ENCODE measurements around the gene CD22. TPM values are rescaled to one million over a fixed set of nuclear protein-coding genes. Genes with fewer than 3 reads are reported as not detected.

CD22 gene
- total and polyA plus RNA-seq, 2 of the 8 experiments (the other 6 are each of a cell fraction or from before 2014, with no cell fraction given), result 0.06 to 0.60 TPM

DNA sequence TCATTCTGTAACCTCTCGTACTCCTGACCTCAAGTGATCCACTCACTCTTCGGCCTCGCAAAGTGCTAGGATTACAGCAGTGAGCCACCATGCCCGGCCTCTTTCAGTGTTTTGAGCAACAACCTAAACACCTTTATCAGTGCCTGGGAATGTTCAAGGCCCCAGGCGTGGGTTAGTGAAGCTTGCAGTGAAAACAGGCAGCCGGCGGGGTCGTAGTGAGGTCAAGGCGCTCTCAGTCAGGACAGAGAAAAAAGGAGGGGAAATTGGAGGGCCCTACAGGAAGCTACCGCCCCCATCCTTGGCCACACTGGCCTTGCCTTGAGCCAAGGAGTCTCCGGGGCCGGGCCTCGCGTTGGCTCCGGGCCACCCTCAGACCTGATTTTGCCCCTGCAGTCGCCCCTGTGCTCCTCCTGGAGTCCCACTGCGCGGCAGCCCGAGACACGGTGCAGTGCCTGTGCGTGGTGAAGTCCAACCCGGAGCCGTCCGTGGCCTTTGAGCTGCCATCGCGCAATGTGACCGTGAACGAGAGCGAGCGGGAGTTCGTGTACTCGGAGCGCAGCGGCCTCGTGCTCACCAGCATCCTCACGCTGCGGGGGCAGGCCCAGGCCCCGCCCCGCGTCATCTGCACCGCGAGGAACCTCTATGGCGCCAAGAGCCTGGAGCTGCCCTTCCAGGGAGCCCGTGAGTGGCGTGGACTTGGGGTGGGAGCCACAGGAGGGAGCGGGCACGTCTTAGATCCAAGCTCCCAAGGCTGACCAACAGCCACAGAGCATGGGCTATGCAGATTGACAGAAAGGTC is 19.3 kb upstream of the CD22 start (continued):
- TF ChIP-seq, protein P1, sequence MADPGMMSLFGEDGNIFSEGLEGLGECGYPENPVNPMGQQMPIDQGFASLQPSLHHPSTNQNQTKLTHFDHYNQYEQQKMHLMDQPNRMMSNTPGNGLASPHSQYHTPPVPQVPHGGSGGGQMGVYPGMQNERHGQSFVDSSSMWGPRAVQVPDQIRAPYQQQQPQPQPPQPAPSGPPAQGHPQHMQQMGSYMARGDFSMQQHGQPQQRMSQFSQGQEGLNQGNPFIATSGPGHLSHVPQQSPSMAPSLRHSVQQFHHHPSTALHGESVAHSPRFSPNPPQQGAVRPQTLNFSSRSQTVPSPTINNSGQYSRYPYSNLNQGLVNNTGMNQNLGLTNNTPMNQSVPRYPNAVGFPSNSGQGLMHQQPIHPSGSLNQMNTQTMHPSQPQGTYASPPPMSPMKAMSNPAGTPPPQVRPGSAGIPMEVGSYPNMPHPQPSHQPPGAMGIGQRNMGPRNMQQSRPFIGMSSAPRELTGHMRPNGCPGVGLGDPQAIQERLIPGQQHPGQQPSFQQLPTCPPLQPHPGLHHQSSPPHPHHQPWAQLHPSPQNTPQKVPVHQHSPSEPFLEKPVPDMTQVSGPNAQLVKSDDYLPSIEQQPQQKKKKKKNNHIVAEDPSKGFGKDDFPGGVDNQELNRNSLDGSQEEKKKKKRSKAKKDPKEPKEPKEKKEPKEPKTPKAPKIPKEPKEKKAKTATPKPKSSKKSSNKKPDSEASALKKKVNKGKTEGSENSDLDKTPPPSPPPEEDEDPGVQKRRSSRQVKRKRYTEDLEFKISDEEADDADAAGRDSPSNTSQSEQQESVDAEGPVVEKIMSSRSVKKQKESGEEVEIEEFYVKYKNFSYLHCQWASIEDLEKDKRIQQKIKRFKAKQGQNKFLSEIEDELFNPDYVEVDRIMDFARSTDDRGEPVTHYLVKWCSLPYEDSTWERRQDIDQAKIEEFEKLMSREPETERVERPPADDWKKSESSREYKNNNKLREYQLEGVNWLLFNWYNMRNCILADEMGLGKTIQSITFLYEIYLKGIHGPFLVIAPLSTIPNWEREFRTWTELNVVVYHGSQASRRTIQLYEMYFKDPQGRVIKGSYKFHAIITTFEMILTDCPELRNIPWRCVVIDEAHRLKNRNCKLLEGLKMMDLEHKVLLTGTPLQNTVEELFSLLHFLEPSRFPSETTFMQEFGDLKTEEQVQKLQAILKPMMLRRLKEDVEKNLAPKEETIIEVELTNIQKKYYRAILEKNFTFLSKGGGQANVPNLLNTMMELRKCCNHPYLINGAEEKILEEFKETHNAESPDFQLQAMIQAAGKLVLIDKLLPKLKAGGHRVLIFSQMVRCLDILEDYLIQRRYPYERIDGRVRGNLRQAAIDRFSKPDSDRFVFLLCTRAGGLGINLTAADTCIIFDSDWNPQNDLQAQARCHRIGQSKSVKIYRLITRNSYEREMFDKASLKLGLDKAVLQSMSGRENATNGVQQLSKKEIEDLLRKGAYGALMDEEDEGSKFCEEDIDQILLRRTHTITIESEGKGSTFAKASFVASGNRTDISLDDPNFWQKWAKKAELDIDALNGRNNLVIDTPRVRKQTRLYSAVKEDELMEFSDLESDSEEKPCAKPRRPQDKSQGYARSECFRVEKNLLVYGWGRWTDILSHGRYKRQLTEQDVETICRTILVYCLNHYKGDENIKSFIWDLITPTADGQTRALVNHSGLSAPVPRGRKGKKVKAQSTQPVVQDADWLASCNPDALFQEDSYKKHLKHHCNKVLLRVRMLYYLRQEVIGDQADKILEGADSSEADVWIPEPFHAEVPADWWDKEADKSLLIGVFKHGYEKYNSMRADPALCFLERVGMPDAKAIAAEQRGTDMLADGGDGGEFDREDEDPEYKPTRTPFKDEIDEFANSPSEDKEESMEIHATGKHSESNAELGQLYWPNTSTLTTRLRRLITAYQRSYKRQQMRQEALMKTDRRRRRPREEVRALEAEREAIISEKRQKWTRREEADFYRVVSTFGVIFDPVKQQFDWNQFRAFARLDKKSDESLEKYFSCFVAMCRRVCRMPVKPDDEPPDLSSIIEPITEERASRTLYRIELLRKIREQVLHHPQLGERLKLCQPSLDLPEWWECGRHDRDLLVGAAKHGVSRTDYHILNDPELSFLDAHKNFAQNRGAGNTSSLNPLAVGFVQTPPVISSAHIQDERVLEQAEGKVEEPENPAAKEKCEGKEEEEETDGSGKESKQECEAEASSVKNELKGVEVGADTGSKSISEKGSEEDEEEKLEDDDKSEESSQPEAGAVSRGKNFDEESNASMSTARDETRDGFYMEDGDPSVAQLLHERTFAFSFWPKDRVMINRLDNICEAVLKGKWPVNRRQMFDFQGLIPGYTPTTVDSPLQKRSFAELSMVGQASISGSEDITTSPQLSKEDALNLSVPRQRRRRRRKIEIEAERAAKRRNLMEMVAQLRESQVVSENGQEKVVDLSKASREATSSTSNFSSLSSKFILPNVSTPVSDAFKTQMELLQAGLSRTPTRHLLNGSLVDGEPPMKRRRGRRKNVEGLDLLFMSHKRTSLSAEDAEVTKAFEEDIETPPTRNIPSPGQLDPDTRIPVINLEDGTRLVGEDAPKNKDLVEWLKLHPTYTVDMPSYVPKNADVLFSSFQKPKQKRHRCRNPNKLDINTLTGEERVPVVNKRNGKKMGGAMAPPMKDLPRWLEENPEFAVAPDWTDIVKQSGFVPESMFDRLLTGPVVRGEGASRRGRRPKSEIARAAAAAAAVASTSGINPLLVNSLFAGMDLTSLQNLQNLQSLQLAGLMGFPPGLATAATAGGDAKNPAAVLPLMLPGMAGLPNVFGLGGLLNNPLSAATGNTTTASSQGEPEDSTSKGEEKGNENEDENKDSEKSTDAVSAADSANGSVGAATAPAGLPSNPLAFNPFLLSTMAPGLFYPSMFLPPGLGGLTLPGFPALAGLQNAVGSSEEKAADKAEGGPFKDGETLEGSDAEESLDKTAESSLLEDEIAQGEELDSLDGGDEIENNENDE (IDR thresholded peaks at IDR 0.05; ENCODE audit: insufficient replicate concordance, low read length), result no peak
- no peak for TF ChIP-seq TEAD4 (IDR thresholded peaks at IDR 0.05; ENCODE audit: low read depth, low read length)

All from H1 (cell line).